Stimulated activated CD4-positive, alpha-beta T cell treated with anti-CD3 and anti-CD28 coated beads, Interleukin-12 subunit alpha, Interleukin-12 subunit beta, amount 100 ng/mL, for 48 hours (primary cell): ENCODE results near the gene TCF7L2.

Experiments
- DNase-seq, 3 donors: peaks; one replicate each; pipeline ENCODE4 v3.0.0-alpha.2; 2020; ENCODE audit warnings: low read depth in 2 of 3, low spot score in 1 of 3

The TCF7L2 gene

DNA sequence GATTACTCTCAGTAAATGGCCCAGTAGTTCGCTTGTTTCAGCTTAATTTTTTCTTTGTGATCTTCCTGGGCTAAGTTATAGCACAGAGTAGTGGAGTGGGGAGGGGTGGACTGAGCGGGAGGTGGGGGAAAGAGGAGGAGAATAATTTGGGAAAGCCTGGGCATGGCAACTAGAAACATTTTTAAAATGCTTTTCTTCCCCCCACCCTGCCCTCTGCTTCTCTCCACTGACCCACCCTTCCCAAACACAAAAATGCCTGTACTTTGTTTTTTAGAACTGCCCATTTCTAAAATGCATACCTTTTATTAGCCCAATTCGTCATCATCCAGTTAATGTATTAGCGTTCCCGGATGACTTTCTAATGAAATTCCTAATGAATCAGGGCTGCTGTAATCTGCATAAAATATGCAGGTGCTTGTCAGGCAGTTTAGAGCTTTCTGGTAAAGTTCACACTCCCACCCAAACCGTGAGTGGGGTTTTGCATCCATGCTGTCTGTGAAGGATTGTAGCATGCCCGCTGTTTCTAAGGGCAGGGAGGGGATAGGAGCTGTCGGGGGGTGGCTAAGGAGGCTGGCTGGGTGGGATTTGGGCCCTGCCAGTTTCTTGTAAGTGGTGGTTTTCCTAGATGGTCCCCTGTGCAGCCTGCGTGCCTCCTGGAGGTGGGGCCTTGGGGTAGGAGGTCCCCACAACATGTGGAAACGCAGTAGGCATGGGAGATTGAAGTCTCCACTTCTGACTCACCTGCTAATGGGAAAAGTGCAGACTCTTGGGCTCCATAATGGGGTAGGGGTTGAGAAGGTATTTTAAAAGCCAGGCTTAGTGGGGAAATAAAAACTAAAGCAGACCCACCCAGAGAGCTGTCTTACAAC is 190.3 kb downstream of the TCF7L2 start:
- no peak for DNase-seq

DNA sequence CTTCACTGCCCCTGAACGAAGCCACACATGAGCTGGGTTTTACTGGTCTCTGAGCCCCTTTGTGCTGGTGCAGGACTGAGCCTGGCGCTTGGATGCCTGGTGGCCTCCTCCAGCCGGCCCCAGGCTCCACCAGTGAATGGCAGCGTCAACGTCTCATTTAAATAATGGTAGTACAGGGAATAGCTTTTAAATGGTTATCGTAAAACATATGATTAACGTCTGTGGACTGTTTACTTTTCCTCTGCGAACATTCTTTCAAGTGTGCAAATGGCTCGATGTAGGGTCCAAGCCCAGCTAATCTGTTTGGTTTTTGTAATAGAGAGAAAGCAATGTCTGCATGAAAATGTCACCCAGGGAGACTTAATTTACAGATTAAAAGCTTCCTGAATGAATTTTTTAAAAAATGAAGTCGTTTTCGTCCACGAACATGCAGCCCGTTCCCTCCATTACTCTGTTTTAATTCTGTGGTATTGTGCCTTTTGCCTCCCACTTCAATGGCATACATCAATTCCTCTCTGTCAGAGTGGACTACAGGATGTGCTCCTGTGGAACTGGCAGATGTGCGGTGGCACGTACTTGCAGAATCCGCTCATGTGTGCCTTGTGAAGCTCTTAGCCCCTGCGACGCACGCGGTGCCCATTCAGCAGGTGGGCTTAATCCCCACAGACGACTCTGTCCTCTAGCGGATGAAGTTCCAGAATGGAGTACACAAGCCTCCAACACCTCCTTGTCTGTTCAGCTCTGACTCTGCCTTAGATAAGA is 192.7 kb downstream of the TCF7L2 start:
- no peak for DNase-seq

DNA sequence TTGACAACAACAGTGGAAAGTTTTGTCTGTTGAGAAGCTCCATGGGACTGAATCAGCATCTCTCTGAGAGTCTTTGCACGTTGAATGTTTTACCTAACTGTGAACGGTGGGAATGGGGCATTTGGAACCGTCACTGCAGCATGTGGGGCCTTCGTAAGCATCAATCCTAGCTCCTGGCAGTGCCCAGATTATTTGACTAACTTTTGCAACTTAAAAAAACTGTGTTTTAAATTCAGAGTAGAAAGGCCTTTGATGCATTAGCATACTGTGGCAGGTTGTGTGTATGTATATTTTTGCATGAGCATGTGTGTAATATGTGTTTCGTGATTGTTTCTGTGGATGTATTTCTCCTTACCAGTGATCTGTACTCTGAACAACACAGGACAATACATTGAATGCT is 194.5 kb downstream of the TCF7L2 start:
- no peak for DNase-seq

DNA sequence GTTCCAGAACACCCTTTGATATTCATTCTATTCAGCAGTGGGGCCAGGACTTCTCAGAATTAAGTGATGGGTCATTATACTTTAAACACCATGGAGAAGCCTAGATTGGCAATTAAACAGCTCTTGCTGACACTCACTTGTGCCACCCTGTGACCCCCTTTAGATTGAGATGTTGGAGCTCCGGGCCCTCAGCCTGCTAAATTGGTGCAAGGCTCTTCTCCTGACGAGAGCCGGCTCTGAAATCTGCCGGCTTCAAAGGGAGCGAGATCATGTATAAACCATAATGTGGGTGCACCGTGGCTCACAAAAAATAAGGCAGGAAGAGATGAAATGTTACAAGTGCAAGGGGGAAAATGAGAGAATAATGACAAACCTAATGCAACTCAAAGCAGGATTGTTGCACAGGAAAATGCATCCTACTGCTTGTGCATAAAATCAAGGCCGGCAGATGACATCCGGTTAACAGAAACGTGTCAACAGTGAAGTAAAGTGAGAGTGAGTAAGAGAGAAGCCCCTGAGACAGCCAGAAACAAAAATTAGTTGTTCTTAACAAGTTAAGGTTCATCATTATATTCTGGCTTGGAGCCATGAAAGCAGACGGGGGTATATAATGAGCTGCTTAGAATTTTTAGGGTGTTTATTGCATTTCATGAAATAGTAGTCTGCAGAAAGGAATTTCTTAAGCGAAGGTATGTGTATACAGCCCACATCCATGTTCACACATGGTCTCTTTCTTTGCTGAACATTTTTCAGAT is 198.2 kb downstream of the TCF7L2 start:
- DNase-seq, result no peak

DNA sequence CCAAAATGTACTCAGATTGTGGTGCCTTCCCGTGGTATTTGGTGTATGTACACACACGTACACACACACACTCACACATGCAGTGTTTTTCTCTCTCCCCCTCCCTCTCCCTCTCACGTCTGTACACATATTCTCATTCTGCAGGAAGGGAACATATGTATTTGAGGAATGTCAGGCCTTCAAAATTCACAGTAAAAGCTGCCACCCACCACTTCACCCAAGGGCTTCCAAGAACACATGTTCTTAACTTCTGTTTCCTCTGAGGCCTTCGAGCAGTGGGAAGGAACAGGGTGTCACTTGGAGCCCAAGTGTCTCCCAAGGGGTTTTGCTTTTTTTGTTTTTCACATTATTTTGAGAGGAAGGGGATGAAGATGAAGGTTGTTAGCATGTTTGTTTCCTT is 198.9 kb downstream of the TCF7L2 start:
- DNase-seq, result no peak

DNA sequence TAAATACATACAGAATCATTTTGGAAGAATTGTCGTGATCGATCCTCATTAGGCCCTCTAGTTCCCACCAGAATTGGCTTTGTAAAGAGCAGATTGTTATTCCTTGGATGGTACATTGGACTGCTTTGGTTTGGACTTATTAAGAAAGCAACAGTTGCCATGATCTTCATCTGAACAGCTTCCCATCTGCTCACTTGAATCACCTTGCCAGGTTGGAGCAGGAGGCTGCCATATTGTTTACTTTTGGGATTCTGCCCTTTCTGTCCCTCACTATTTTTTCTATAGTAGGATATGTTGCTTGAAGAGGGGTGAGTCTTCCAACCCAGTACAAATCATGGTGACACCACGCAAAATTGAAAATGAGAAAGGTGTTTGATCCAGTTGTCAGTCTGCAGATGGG is 199.6 kb downstream of the TCF7L2 start:
- no peak for DNase-seq

DNA sequence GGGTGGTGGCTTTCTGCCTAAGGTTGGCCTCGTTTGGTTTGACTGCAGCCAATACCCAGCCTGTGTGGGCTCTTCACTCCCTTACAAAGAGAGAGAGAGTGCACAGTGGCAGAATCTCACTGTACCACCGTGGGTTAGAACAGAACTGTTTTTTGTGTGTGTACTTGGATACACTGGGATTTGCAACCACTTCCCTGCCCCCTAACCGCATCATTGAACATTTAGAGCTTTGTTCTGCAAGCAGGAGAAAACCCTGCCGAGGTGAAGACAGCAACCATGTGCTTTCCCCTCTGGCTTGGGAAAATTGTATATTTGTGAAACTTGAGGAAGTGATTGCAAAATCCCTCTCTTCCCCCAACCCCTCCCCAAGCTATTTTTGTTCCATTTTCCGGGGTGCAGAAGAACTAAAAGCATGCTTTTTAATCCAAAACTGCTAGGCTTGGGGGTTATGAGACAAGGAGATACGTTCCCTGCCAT is 201.2 kb downstream of the TCF7L2 start:
- DNase-seq, result no peak

DNA sequence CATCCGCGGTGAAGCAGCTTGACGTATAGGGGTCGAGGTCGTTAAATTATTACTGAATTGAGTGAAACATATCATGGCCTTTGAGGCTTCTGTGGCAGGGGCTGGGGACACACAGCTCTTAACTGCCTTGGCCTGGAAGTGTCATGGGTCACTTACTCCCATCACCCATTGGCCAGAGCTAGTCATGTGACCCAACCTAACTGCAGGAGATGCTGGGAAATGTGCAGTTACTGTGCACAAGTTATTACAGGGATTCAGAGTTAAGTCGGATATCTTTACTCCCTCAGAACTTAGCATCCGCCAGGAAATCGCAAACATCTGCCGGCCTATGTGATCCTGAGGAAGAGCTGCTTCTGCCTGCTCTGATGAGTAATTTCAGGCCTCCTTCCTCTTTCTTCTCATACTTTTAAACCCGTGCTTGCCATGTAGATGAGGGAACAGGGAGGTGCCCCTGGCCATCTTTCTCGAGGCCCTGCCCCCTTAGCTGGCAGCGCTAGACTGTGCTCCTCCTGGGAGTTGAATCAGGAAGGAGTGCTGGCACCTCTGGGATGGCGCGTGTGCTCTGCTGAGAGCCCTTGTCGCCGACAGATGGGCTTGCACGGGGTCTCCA is 203.6 kb downstream of the TCF7L2 start:
- no peak for DNase-seq

DNA sequence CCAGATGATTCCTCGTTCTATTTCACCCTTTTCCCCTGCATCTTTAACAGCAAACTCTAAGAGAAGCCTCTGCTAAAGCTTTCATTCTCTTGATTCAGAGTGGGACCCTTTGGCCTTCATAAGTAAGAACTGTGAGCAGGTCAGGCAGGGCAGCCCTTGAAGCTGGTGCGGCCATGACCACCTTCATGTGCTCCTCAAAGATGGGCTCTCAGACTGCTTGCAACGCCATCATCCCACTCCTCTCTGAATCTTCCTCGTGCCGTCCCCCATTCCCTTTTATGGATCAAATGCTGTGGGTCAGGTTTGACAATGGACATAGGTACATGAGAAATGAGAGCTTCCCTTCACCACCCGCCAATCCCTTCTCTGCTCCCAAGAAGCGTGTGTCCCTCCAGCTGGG is 207.4 kb downstream of the TCF7L2 start:
- DNase-seq, result no peak

DNA sequence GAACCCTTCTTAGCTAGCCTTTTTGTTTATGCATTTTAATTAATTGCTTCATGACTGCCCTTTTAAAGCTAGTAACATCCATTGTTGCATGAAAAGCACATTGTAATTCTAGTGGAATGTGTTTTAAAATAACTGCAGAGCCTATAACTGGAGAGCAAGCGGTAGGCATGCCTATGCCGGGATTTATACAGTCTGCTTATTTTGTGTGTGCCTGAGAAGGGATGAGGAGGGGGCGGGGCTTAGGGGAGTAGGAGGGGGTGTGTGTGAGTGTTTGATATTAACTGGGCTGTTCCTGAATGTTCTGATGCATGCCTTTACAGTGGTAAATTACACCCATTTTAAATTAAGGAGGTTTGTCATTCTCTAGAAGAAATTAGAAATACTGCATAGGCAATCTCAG is 208.1 kb downstream of the TCF7L2 start:
- DNase-seq, result no peak

DNA sequence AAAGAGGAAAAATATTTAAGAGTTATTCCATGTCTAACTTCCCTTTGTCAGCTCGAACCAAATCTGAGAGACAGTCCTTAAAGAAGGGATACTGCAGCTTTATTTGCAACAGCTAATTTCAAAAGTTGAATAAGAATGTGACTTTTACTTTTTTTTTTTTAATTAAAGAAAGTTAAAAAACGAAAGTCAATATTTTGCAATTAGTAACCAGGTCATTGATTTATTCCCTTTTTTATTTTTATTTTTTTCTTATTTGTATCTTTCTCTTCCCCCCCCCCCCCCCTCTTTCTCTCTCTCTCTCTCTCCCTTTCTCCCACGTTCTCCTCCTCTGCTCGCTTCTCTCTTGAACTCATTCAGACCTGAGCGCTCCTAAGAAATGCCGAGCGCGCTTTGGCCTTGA is 209.5 kb downstream of the TCF7L2 start:
- DNase-seq, result no peak

DNA sequence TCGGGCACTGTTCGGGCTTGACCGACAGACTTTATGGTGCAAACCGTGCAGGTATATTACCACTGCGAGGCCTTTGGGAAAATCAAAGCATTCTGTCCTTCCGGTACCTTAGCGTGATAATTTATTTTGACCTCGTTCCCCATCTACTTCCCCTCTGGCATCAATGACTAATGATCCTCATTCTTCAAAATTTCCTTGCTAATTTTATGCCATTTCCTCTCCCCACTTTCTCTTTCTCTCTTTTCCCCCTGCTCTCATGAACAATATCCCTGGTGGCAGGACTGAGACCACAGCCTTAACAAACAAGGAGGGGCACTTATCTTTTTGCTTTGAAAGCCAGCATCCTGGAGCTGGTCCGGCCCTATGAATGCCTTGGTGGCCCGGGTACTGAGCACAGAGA is 210.6 kb downstream of the TCF7L2 start:
- DNase-seq, result no peak

DNA sequence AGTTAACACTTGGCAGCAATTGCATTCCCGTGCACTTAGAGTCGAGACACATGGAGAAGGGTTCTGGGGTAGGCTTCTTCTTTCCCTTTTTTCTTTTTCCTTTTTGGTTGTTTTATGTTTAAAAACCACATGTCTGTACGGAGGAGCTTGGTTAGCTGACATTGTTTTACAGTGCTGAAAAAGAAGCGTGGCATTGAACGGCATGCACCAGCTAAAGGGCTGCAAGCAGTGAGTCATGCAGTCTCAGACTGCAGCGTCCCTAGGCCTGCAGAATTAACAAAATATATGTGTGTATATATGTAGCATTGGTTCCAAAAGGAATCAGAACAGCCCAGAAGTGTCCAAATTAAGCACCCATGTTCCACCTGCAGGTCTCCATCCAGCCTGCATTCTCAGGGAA is 211.0 kb downstream of the TCF7L2 start:
- DNase-seq, result no peak

DNA sequence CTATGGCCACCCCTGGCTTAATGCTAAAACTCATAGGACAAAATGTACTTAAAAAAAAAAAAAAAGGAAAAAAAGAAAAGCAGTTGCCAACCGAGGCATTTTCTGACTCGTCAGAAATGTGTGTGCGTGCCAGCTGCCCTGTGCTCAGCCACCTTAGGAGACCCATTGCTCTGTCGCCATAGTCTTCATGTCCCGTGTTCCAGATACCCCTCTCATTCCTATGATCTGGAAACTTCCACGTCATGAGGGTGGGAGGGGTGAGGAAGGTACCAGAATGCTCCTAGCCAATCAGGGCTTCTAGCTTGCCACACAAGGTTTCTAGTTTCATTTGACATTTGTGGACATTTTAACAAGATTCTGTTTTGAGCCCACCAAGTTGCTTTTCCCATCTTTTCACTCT is 212.9 kb downstream of the TCF7L2 start:
- DNase-seq, result no peak

DNA sequence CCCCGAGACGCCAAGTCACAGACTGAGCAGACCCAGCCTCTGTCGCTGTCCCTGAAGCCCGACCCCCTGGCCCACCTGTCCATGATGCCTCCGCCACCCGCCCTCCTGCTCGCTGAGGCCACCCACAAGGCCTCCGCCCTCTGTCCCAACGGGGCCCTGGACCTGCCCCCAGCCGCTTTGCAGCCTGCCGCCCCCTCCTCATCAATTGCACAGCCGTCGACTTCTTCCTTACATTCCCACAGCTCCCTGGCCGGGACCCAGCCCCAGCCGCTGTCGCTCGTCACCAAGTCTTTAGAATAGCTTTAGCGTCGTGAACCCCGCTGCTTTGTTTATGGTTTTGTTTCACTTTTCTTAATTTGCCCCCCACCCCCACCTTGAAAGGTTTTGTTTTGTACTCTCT is 215.6 kb downstream of the TCF7L2 start:
- no peak for DNase-seq

DNA sequence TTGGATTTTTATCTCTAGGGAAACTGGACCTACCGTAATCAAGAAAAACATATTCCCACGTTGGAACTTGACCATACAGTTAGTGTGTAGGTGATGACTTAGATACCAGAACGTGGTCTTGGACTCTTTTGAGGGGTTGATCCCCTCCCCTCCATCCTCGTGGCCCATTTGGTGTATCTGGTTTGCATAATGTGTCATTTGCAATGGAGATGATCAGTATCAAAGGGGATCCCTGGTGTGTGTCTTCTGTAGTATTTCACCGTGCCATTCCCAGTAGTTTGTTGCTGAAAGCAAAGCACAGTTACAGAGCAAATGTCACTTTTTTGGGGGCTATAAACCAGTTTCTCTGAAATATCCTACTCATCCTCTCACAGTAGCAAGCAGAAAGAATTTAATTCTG is 217.7 kb downstream of the TCF7L2 start:
- DNase-seq, result no peak

DNA sequence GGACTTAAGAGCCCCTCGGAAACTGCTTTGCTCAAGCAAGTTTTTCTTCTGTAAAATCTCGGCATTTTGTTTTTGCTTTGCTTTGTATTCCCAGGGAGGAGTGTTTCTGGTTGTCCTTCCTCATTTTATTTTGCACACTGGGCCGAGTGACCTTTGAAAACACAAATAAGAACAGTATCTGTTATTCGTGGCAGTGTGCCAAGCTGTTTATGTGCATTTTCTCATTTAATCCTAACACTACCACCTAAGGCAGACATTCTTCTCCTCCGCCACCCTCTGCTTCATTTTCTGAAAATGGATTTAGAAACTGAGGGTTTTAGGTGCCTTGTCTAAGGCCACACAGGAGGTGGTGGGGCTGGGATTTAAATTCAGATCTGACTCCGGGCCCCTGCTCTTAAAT is 218.5 kb downstream of the TCF7L2 start:
- DNase-seq, result no peak

DNA sequence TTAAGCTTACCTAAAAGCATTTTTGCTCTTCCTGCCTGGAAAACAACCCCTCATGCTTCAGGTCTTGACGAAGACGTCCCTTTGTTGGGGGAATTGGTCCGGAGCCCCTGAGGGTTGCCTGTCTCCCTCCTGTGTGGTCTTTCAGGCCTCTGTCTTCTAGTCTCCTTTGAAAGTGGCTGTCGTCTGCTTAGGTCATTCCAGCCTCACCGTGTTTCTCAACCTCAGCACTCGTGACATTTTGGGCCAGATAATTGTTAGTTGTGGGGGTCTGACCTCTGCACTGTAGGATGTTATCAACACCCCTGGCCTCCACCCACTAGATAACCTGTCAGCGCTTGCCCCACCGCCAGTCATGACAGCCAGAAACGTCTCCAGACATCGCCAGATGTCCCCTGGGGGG is 219.1 kb downstream of the TCF7L2 start:
- DNase-seq, result no peak

DNA sequence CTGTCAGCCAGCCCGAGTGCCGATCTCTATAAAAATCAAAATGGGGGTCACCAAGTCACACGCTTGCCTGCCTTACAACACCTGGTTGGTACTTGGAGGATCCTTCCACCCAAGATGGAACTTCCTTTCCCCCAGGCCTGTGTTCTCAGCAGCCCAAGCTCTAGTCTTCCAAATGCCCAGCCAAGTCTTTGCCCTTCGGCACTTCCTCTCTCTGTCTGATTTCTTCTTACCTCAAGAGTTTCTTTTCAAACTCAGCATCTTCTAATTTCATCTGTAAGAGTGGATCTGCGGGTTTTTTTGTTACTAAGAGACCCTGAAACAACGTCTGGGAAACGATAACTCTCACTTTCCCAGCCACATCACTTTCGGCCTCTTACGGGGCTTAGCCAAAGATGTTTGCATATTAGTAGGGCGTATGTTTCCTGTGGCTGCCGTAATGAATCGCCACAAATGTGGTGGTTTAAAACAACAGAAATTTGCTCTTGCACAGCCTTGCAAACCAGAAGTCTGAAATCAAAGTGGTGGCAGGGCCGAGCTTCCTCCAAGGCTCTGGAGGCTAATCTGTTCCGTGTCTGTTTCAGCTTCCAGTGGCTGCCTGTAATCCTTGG is 219.9 kb downstream of the TCF7L2 start:
- DNase-seq, result peak in 2 of 3 donors; percentile 3 to 4

DNA sequence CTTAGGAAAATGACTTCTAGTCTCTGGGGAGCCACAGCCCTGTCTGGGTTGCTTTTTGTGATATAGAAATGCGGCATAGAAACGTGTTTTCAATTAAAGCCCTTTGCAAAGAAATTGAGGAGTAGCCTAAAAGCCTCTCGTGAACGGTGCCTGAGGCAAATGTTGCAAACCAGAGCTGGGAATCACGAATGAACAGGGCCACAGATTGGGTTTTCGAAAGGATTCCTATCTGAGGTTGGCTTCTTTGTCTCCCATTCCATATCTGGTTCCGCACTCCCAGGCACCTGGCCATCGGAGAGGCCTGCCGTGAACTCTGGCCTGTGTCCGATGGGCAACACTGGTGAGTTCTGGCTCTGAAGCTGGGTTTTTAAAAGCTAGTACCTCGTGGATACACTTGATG is 221.6 kb downstream of the TCF7L2 start:
- DNase-seq, result no peak

DNA sequence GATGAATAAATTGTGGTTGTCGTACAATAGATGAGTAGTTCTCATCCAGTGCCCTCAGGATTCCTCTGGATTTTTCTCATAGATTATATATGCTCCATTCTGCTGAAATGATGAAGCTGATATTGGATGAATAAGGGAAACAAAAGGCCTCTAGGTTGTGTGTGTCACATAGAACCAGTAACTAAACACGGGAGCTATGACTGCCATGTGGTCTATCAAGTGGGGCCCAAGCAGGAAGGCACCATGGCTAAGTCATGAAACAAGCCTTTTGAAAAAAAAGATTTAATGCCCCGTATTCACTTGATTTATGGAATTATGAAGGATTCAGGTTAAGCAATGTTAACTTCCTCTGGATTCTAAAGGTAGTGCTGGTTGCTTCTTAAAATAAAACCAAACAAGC is 225.1 kb downstream of the TCF7L2 start:
- DNase-seq, result no peak
